Endothelial cell of umbilical vein (primary cell): Measurements from ENCODE around the gene FGL2. TPM values are rescaled to one million over a fixed set of nuclear protein-coding genes. Genes with fewer than 3 reads are reported as not detected.

ENCODE experiments used
- BruUV-seq: library from RNA; stranded (reverse); fragments of 400-500 nt; replicated peaks from 2 replicates; lab custom pipeline; 2021; lab: Mats Ljungman, UMichigan
- CTCF ChIA-PET: fragments of 300-600, 350-600 bp; sonication (Branson Sonifier 250); formaldehyde crosslinking; loops from one replicate; lab custom pipeline; 2021; ENCODE audit warnings: antibody characterized with exemption, inconsistent platforms; lab: Charles Lee
- POLR2A ChIA-PET: fragments of 300-600, 350-600 bp; sonication (Branson Sonifier 250); formaldehyde crosslinking; loops from one replicate; lab custom pipeline; 2021; ENCODE audit warnings: antibody characterized with exemption, inconsistent platforms; lab: Charles Lee
- DNase-seq: peaks from one replicate; pipeline ENCODE4 v3.0.0-alpha.2; 2011; ENCODE audit warnings: low read depth, low spot score
- FAIRE-seq: peaks from 2 replicates; lab custom pipeline; 2011; peaks lifted over from hg19 to GRCh38; lab: Jason Lieb, UNC
- H2AFZ ChIP-seq: 2 replicates; pipeline ENCODE4 v1.6.0; 2012; ENCODE audit warnings: low read depth, low read length, control low read depth, inconsistent platforms
- H3K27ac ChIP-seq: 2 replicates; pipeline ENCODE4 v1.5.1; 2011; ENCODE audit warnings: low read depth, mild to moderate bottlenecking, control low read depth, low read length, moderate library complexity; ENCODE audit not compliant: insufficient read depth
- H3K27me3 ChIP-seq, 2 experiments: 2 replicates each; pipeline versions ENCODE4 v1.6.0 to v1.6.1; 2011; ENCODE audit warnings: low read length in 2 of 2, mixed read lengths in 1 of 2; ENCODE audit not compliant: control insufficient read depth in 2 of 2, insufficient read depth in 2 of 2
- H3K36me3 ChIP-seq, 2 experiments: 2 replicates in 1 of 2; 3 replicates in 1 of 2; pipeline ENCODE4 v1.5.1; 2011; ENCODE audit warnings: low read length in 2 of 2, mild to moderate bottlenecking in 1 of 2, moderate library complexity in 1 of 2; ENCODE audit not compliant: control insufficient read depth in 2 of 2, insufficient read depth in 2 of 2; ENCODE audit errors: extremely low read depth in 1 of 2
- H3K4me1 ChIP-seq: 3 replicates; pipeline ENCODE4 v1.5.1; 2011; ENCODE audit warnings: mild to moderate bottlenecking, low read length; ENCODE audit not compliant: control insufficient read depth, insufficient read depth; ENCODE audit errors: extremely low read depth
- H3K4me2 ChIP-seq: 2 replicates; pipeline ENCODE4 v1.6.1; 2011; ENCODE audit warnings: low read length, control low read depth, mixed read lengths; ENCODE audit not compliant: insufficient read depth
- H3K4me3 ChIP-seq, 3 experiments: fragments of 200-600 bp in 1 of 3; sonication (generic), shearing (Covaris generic) in 1 of 3; replicated peaks in 1 of 3; 2 replicates each; pipeline ENCODE4 v1.5.1; 2011 to 2016; ENCODE audit warnings: control low read depth in 3 of 3, low read length in 3 of 3, mild to moderate bottlenecking in 2 of 3, inconsistent platforms in 1 of 3, low read depth in 1 of 3, moderate library complexity in 1 of 3; ENCODE audit not compliant: insufficient read depth in 1 of 3
- H3K79me2 ChIP-seq: 2 replicates; pipeline ENCODE4 v1.6.0; 2012; ENCODE audit warnings: low read length, inconsistent platforms; ENCODE audit not compliant: control insufficient read depth, insufficient read depth
- H3K9ac ChIP-seq: replicated peaks from 2 replicates; pipeline ENCODE3; 2011; ENCODE audit warnings: low read length, control low read depth; ENCODE audit not compliant: insufficient read depth; ENCODE audit errors: extremely low read depth
- H3K9me1 ChIP-seq: replicated peaks from 3 replicates; pipeline ENCODE4 v1.6.0; 2011; ENCODE audit warnings: mild to moderate bottlenecking, low read length; ENCODE audit not compliant: control insufficient read depth, insufficient read depth; ENCODE audit errors: extremely low read depth
- H3K9me3 ChIP-seq: replicated peaks from 2 replicates; pipeline ENCODE4 v1.5.1; 2012; ENCODE audit warnings: low read length, inconsistent platforms; ENCODE audit not compliant: control insufficient read depth, insufficient read depth
- H4K20me1 ChIP-seq: replicated peaks from 2 replicates; pipeline ENCODE3; 2011; ENCODE audit warnings: mild to moderate bottlenecking, low read length; ENCODE audit not compliant: control insufficient read depth, insufficient read depth; ENCODE audit errors: extremely low read depth
- EZH2 ChIP-seq: IDR thresholded peaks from 2 replicates; pipeline ENCODE4 v1.6.1; 2012; ENCODE audit warnings: borderline replicate concordance, low read depth, mild to moderate bottlenecking, moderate library complexity, low read length, inconsistent platforms; ENCODE audit not compliant: severe bottlenecking
- FOS ChIP-seq: IDR thresholded peaks from 2 replicates; pipeline ENCODE4 v1.6.1; 2011; ENCODE audit warnings: mild to moderate bottlenecking, low read length, moderate library complexity, borderline replicate concordance; ENCODE audit not compliant: insufficient read depth
- GATA2 ChIP-seq: IDR thresholded peaks from 2 replicates; pipeline ENCODE4 v1.7.0; 2011; ENCODE audit warnings: low read depth, mild to moderate bottlenecking, moderate library complexity, mixed read lengths, low read length; ENCODE audit not compliant: insufficient read length, insufficient read depth
- JUN ChIP-seq: IDR thresholded peaks from 2 replicates; pipeline ENCODE4 v1.6.1; 2011; ENCODE audit warnings: borderline replicate concordance, low read depth; ENCODE audit not compliant: insufficient read length, insufficient read depth
- MYC ChIP-seq: IDR thresholded peaks from one replicate; pipeline ENCODE4 v1.6.1; 2011; ENCODE audit warnings: mild to moderate bottlenecking, low read depth, low read length
- POLR2A ChIP-seq: IDR thresholded peaks from 2 replicates; pipeline ENCODE4 v1.6.1; 2012; ENCODE audit warnings: low read depth, mild to moderate bottlenecking, control low read depth, low read length
- POLR2AphosphoS5 ChIP-seq: IDR thresholded peaks from 2 replicates; pipeline ENCODE4 v1.6.1; 2012; ENCODE audit warnings: low read depth, mild to moderate bottlenecking, control low read depth, low read length, moderate library complexity; ENCODE audit not compliant: insufficient read depth
- dilution Hi-C: fragments of 300-500 bp; cut with MboI; formaldehyde crosslinking; loops from one replicate; pipeline ENCODE4 v1.15.0; 2019; ENCODE audit warnings: low sequenced_read_pairs; ENCODE audit not compliant: extremely low pct_ligation_motif_present
- intact Hi-C: fragments of 100-400 bp; cut with micrococcal nuclease; formaldehyde crosslinking; loops from one replicate; pipeline ENCODE4 v1.10.0; 2022
- polyA plus RNA-seq, 4 experiments: library from polyadenylated mRNA; depleted of rRNA in 3 of 4; stranded (reverse) in 3 of 4; unstranded in 1 of 4; fragments of >200 nt; gene quantifications; 2 replicates each; pipeline versions ENCODE4 v1.2.1 to v1.2.3, GENCODE V29; 2011 to 2012; ENCODE audit warnings: missing spikeins in 1 of 4
- total RNA-seq: library from RNA; stranded (reverse); gene quantifications from 2 replicates; pipeline ENCODE4 v1.2.3, GENCODE V29; 2021
- TF ChIP-seq, protein P1 (sequence below): IDR thresholded peaks from 2 replicates; pipeline ENCODE4 v1.6.1; 2011; ENCODE audit not compliant: insufficient read depth, insufficient read length
- TF ChIP-seq, protein P2 (sequence below), 2 donors: IDR thresholded peaks; 1 replicate in 1 of 2; 2 replicates in 1 of 2; pipeline ENCODE4 v1.5.1; 2011; ENCODE audit warnings: low read length in 2 of 2, mild to moderate bottlenecking in 2 of 2, moderate library complexity in 2 of 2, control low read depth in 1 of 2, inconsistent platforms in 1 of 2, low read depth in 1 of 2; ENCODE audit not compliant: insufficient read depth in 1 of 2; ENCODE audit errors: extremely low read depth in 1 of 2

Gene FGL2
- total and polyA plus RNA-seq, 2 donors (not counting 3 experiments of a cell fraction or from before 2014, with no cell fraction given) = not detected

DNA sequence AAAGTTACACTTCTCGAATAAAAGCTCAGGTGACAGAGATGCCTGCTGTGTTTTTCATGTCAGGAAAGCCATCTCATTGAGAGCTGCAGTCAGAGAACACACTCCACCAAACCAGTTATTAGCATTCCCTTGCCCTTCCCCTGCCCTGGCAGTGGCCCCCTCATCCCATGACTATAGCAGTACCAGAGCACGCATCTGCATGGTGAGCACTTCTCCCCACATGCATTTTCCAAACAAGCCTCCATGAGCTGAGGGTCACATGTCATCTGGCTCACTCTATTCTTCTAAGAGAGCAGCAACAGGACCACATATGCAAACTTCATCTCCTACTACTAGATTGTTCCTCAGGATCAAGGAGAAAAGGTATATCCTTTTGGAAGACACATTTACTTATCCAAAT, 42.4 kb upstream of the FGL2 start:
- Histone ChIP-seq H3K27me3 (peaks cover 0 to 2% of the 10 kb centered on the region in 2 experiments), H3K4me1 (no peaks in the 10 kb centered on the region), H2AFZ (no peak overlapping the region), H3K79me2 (no peaks in the 10 kb centered on the region), H3K9ac (no peak overlapping the region), H3K4me2 (no peak overlapping the region), H3K9me3 (no peaks in the 10 kb centered on the region), H3K9me1 (no peaks in the 10 kb centered on the region), H3K27ac (no peak overlapping the region), H4K20me1 (no peaks in the 10 kb centered on the region), H3K4me3 (no peak overlapping the region), H3K36me3 (no peaks in the 10 kb centered on the region)
- intact Hi-C loops (no loop called here), dilution Hi-C loops (no loop called here)
- no TSS peak for BruUV-seq
- ChIA-PET POLR2A (no interaction called here), CTCF (no interaction called here)
- TF ChIP-seq POLR2A = no peak
- no peak for TF ChIP-seq JUN
- TF ChIP-seq, protein P1, sequence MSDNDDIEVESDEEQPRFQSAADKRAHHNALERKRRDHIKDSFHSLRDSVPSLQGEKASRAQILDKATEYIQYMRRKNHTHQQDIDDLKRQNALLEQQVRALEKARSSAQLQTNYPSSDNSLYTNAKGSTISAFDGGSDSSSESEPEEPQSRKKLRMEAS = no peak
- no peak for TF ChIP-seq FOS
- no peak for TF ChIP-seq POLR2AphosphoS5
- TF ChIP-seq EZH2 = no peak
- TF ChIP-seq, protein P2, sequence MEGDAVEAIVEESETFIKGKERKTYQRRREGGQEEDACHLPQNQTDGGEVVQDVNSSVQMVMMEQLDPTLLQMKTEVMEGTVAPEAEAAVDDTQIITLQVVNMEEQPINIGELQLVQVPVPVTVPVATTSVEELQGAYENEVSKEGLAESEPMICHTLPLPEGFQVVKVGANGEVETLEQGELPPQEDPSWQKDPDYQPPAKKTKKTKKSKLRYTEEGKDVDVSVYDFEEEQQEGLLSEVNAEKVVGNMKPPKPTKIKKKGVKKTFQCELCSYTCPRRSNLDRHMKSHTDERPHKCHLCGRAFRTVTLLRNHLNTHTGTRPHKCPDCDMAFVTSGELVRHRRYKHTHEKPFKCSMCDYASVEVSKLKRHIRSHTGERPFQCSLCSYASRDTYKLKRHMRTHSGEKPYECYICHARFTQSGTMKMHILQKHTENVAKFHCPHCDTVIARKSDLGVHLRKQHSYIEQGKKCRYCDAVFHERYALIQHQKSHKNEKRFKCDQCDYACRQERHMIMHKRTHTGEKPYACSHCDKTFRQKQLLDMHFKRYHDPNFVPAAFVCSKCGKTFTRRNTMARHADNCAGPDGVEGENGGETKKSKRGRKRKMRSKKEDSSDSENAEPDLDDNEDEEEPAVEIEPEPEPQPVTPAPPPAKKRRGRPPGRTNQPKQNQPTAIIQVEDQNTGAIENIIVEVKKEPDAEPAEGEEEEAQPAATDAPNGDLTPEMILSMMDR (IDR thresholded peaks at IDR 0.05; ENCODE audit: extremely low read depth in 1 of 2, insufficient read depth in 1 of 2, low read depth in 1 of 2, low read length in 2 of 2) = no peak
- TF ChIP-seq MYC = no peak
- no peak for TF ChIP-seq GATA2
- no peak for DNase-seq
- no peak for FAIRE-seq
